Neural cell (in vitro differentiated cells): ENCODE results near the gene MYBPC2. TPM values are rescaled to one million over a fixed set of nuclear protein-coding genes. Genes with fewer than 3 reads are reported as not detected.

Experiments
- H2AFZ ChIP-seq: fragments of 200-600, 300-800 bp; sonication (generic), shearing (Covaris generic); 2 replicates; pipeline ENCODE4 v1.6.0; 2014; ENCODE audit warnings: low read depth, mild to moderate bottlenecking, antibody characterized with exemption, low read length, moderate library complexity
- H3F3A ChIP-seq: fragments of 200-600 bp; shearing (Covaris generic); 2 replicates; pipeline ENCODE4 v1.6.1; 2016; ENCODE audit warnings: mild to moderate bottlenecking, moderate library complexity, mixed read lengths, antibody characterized with exemption, low read length; ENCODE audit not compliant: insufficient read depth, poor library complexity, severe bottlenecking
- H3K27ac ChIP-seq: fragments of 200-600, 300-800 bp; sonication (generic), shearing (Covaris generic); 2 replicates; pipeline ENCODE4 v1.5.1; 2014; ENCODE audit warnings: mild to moderate bottlenecking, low read length, moderate library complexity
- H3K27me3 ChIP-seq: fragments of 300-800, 200-600 bp; sonication (generic), shearing (Covaris generic); 2 replicates; pipeline ENCODE4 v1.6.0; 2014; ENCODE audit warnings: mild to moderate bottlenecking, low read depth, low read length, moderate library complexity; ENCODE audit not compliant: insufficient read depth
- H3K36me3 ChIP-seq: fragments of 300-800, 200-600 bp; sonication (generic), shearing (Covaris generic); 2 replicates; pipeline ENCODE4 v1.5.1; 2014; ENCODE audit warnings: mild to moderate bottlenecking, antibody characterized with exemption, low read length, moderate library complexity; ENCODE audit not compliant: insufficient read depth
- H3K4me2 ChIP-seq: fragments of 300-800, 200-600 bp; sonication (generic), shearing (Covaris generic); 2 replicates; pipeline ENCODE4 v1.6.0; 2014; ENCODE audit warnings: mild to moderate bottlenecking, low read length
- H3K4me3 ChIP-seq: fragments of 300-800, 200-600 bp; sonication (generic), shearing (Covaris generic); 2 replicates; pipeline ENCODE4 v1.5.1; 2014; ENCODE audit warnings: mild to moderate bottlenecking, low read length, moderate library complexity
- H3K79me2 ChIP-seq: fragments of 200-600 bp; shearing (Covaris generic); replicated peaks from 2 replicates; pipeline ENCODE4 v1.6.0; 2014; ENCODE audit warnings: mild to moderate bottlenecking, low read length, moderate library complexity; ENCODE audit not compliant: insufficient read depth
- H3K9ac ChIP-seq: fragments of 300-800, 200-600 bp; sonication (generic), shearing (Covaris generic); 2 replicates; pipeline ENCODE4 v1.6.1; 2016; ENCODE audit warnings: mild to moderate bottlenecking, low read length, mixed read lengths
- H3K9me2 ChIP-seq: fragments of 200-600 bp; shearing (Covaris generic); 2 replicates; pipeline ENCODE4 v1.6.1; 2016; ENCODE audit warnings: mild to moderate bottlenecking, low read length, mixed read lengths; ENCODE audit not compliant: insufficient read depth
- H3K9me3 ChIP-seq: fragments of 200-600, 300-800 bp; sonication (generic), shearing (Covaris generic); 2 replicates; pipeline ENCODE4 v1.6.1; 2016; ENCODE audit warnings: mild to moderate bottlenecking, mixed run types, low read length, moderate library complexity, mixed read lengths
- H4K20me1 ChIP-seq: fragments of 200-600 bp; shearing (Covaris generic); 2 replicates; pipeline ENCODE4 v1.6.1; 2016; ENCODE audit warnings: mild to moderate bottlenecking, mixed run types; ENCODE audit not compliant: insufficient read depth
- EP300 ChIP-seq: fragments of 450-650 bp; conservative IDR thresholded peaks from 2 replicates; pipeline ENCODE4 v1.6.1; 2014; ENCODE audit warnings: antibody characterized with exemption, mild to moderate bottlenecking, moderate library complexity; ENCODE audit not compliant: poor library complexity, severe bottlenecking
- EZH2 ChIP-seq: fragments of 200-600, 300-800 bp; shearing (Covaris generic), sonication (generic); IDR thresholded peaks from 2 replicates; pipeline ENCODE4 v1.6.1; 2014; ENCODE audit warnings: antibody characterized with exemption, low read length, borderline replicate concordance, mild to moderate bottlenecking; ENCODE audit not compliant: insufficient read depth, poor library complexity, severe bottlenecking
- MXI1 ChIP-seq: fragments of 450-650 bp; conservative IDR thresholded peaks from 2 replicates; pipeline ENCODE4 v1.6.1; 2014; ENCODE audit warnings: antibody characterized with exemption, mild to moderate bottlenecking; ENCODE audit not compliant: poor library complexity, severe bottlenecking
- POLR2AphosphoS5 ChIP-seq: IDR thresholded peaks from 2 replicates; pipeline ENCODE4 v1.6.1; 2012
- RAD21 ChIP-seq: fragments of 450-650 bp; conservative IDR thresholded peaks from 2 replicates; pipeline ENCODE4 v1.6.1; 2014; ENCODE audit warnings: antibody characterized with exemption, mild to moderate bottlenecking, moderate library complexity
- SMC3 ChIP-seq: fragments of 450-650 bp; conservative IDR thresholded peaks from 2 replicates; pipeline ENCODE4 v1.6.1; 2014; ENCODE audit warnings: antibody characterized with exemption, mild to moderate bottlenecking, moderate library complexity; ENCODE audit not compliant: poor library complexity
- TAF1 ChIP-seq: IDR thresholded peaks from 2 replicates; pipeline ENCODE4 v1.6.1; 2012; ENCODE audit warnings: low read depth
- polyA plus RNA-seq: library from polyadenylated mRNA; depleted of rRNA; stranded (reverse); fragments of >200 nt; gene quantifications from 2 replicates; pipeline ENCODE4 v1.2.3, GENCODE V29; 2014
- TF ChIP-seq, protein P1 (sequence below): fragments of 450-650 bp; IDR thresholded peaks from 2 replicates; pipeline ENCODE4 v1.5.1; 2014; ENCODE audit warnings: antibody characterized with exemption, mild to moderate bottlenecking, moderate library complexity; ENCODE audit not compliant: poor library complexity, severe bottlenecking
- TF ChIP-seq, protein P2 (sequence below): IDR thresholded peaks from 2 replicates; pipeline ENCODE4 v1.6.1; 2012; ENCODE audit warnings: borderline replicate concordance

Gene MYBPC2
- polyA plus RNA-seq, 1 donor from 2014 or later: not detected

DNA sequence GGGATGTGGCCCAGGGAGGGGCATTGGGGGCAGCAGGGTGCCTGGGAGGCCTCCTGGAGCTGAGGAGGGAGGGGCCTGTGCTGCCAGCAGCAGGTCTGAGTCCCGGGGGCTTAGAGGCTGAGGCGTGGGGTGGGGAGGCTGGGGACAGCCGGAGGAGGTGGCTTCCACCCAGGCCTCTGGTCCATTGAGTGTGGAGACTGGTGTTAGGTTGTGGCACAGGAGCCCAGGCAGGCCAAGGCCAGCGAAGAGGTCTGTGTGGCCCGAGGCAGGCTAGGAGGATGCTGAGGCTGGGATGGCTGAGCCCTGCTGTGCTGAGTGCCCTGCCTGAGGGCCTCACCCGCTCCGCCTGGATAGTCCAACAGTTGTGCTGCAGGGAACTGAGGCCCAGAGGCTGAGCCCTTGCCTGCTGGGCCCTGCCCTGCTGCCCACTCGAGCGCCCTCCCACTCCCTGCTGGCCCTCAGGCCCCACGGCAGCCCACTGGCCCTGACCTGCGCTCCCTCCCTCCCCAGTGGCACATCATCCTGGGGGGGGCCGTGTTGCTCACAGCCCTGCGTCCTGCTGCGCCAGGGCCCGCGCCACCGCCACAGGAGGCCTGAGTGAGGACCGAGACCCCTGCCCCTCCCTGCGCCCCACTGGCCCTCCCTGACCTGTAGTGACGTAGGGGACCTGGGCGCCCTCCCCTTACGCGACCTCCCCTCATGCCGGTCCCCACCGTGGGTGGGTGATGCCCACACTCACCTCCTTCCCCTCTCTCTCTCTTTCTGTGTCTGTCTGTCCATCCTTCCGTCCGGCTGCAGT, 48.9 kb downstream of the MYBPC2 start:
- no peaks in the 10 kb centered on the region for H3K9me3 ChIP-seq
- peaks cover 21% of the 10 kb centered on the region for H3K79me2 ChIP-seq
- H3K27ac ChIP-seq: no peak overlapping the region
- H3K27me3 ChIP-seq: no peaks in the 10 kb centered on the region
- no peaks in the 10 kb centered on the region for H3K9me2 ChIP-seq
- no peaks in the 10 kb centered on the region for H4K20me1 ChIP-seq
- peaks cover 3% of the 10 kb centered on the region for H3F3A ChIP-seq
- H3K9ac ChIP-seq: no peak overlapping the region
- H3K4me2 ChIP-seq: no peak overlapping the region
- H3K4me3 ChIP-seq: no peak overlapping the region
- H3K36me3 ChIP-seq: no peaks in the 10 kb centered on the region
- no peak for TF ChIP-seq TAF1
- no peak for TF ChIP-seq SMC3
- TF ChIP-seq MXI1: no peak
- TF ChIP-seq, protein P1, sequence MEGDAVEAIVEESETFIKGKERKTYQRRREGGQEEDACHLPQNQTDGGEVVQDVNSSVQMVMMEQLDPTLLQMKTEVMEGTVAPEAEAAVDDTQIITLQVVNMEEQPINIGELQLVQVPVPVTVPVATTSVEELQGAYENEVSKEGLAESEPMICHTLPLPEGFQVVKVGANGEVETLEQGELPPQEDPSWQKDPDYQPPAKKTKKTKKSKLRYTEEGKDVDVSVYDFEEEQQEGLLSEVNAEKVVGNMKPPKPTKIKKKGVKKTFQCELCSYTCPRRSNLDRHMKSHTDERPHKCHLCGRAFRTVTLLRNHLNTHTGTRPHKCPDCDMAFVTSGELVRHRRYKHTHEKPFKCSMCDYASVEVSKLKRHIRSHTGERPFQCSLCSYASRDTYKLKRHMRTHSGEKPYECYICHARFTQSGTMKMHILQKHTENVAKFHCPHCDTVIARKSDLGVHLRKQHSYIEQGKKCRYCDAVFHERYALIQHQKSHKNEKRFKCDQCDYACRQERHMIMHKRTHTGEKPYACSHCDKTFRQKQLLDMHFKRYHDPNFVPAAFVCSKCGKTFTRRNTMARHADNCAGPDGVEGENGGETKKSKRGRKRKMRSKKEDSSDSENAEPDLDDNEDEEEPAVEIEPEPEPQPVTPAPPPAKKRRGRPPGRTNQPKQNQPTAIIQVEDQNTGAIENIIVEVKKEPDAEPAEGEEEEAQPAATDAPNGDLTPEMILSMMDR: no peak
- no peak for TF ChIP-seq POLR2AphosphoS5
- no peak for TF ChIP-seq EZH2
- TF ChIP-seq, protein P2, sequence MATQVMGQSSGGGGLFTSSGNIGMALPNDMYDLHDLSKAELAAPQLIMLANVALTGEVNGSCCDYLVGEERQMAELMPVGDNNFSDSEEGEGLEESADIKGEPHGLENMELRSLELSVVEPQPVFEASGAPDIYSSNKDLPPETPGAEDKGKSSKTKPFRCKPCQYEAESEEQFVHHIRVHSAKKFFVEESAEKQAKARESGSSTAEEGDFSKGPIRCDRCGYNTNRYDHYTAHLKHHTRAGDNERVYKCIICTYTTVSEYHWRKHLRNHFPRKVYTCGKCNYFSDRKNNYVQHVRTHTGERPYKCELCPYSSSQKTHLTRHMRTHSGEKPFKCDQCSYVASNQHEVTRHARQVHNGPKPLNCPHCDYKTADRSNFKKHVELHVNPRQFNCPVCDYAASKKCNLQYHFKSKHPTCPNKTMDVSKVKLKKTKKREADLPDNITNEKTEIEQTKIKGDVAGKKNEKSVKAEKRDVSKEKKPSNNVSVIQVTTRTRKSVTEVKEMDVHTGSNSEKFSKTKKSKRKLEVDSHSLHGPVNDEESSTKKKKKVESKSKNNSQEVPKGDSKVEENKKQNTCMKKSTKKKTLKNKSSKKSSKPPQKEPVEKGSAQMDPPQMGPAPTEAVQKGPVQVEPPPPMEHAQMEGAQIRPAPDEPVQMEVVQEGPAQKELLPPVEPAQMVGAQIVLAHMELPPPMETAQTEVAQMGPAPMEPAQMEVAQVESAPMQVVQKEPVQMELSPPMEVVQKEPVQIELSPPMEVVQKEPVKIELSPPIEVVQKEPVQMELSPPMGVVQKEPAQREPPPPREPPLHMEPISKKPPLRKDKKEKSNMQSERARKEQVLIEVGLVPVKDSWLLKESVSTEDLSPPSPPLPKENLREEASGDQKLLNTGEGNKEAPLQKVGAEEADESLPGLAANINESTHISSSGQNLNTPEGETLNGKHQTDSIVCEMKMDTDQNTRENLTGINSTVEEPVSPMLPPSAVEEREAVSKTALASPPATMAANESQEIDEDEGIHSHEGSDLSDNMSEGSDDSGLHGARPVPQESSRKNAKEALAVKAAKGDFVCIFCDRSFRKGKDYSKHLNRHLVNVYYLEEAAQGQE: no peak
- TF ChIP-seq RAD21: no peak
- no peak for TF ChIP-seq EP300
- no peak overlapping the region for H2AFZ ChIP-seq

DNA sequence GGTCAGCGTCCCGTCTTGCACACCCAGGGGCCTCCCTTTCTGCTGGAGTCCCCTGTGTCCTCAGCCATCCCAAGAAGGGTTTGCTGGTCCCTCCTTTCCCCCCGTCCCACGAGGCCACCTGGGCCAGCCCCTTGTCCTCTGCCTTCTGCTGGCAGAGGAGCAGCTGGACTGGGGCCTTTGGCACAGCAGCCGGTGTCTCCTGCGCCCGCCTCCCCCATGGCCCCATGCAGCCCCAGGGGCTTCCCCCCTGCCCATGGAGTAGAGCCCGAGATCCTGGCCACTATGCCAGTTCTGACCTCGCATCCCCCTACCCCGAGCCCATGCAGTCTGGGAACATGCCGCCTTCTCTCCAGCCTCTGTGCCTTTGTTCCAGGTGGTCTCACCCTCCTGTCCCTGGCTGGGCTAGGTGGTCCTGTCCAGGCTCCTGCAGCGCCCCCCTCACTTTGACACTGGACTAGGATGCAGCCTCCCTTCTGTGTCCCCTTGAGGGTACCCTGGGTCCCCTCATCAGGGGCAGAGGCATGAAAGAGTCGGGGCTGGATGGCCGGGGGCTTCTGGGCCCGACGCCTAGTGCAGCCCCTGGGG, 49.7 kb downstream of the MYBPC2 start:
- Histone ChIP-seq H3K9ac (no peak overlapping the region), H3K36me3 (no peaks in the 10 kb centered on the region), H3K27ac (no peak overlapping the region), H3K9me2 (no peaks in the 10 kb centered on the region), H3K4me3 (no peak overlapping the region), H3K9me3 (no peaks in the 10 kb centered on the region), H3K79me2 (peaks cover 18% of the 10 kb centered on the region), H3F3A (peaks cover under 1% of the 10 kb centered on the region), H2AFZ (no peak overlapping the region), H3K27me3 (no peaks in the 10 kb centered on the region), H4K20me1 (no peaks in the 10 kb centered on the region), H3K4me2 (no peak overlapping the region)
- no peak for TF ChIP-seq TAF1
- no peak for TF ChIP-seq EZH2
- no peak for TF ChIP-seq SMC3
- TF ChIP-seq RAD21: no peak
- no peak for TF ChIP-seq POLR2AphosphoS5
- TF ChIP-seq, protein P1: no peak
- TF ChIP-seq, protein P2: no peak
- TF ChIP-seq EP300: no peak
- no peak for TF ChIP-seq MXI1
